GM19099 (cell line): Measurements from ENCODE around the gene SUV39H2.

Source experiments
- POLR2A ChIP-seq: IDR thresholded peaks from 3 replicates; pipeline ENCODE4 v1.6.1; 2011; ENCODE audit warnings: low read depth; ENCODE audit not compliant: insufficient read length; ENCODE audit errors: extremely low read depth

SUV39H2 gene, protein sequence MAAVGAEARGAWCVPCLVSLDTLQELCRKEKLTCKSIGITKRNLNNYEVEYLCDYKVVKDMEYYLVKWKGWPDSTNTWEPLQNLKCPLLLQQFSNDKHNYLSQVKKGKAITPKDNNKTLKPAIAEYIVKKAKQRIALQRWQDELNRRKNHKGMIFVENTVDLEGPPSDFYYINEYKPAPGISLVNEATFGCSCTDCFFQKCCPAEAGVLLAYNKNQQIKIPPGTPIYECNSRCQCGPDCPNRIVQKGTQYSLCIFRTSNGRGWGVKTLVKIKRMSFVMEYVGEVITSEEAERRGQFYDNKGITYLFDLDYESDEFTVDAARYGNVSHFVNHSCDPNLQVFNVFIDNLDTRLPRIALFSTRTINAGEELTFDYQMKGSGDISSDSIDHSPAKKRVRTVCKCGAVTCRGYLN

GRCh38 chr10:14878266-14879123, at the start of gene SUV39H2:
Gene SUV39H2 (plus strand): TSS chr10:14878866. CDS start chr10:14878889, 23 bp downstream.
- peak; percentile 79 for TF ChIP-seq POLR2A

DNA sequence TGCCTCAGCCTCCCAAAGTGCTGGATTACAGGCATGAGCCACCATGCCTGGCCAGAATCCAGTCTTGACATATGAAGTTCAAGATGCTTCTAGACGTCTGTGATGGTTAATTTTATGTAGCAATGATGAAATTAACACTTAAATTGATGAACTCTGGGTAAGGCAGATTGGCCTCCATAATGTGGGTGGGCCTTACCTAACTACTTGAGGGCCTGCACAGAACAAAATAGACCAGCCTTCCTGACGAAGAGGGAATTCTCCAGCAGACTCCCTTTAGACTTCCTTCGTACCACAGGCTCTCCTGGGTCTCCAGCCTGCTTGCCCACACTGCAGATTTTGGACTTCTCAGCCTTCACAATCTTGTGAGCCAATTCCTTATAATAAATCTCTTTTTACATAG, 45.6 kb upstream of the SUV39H2 start:
- no peak for TF ChIP-seq POLR2A

DNA sequence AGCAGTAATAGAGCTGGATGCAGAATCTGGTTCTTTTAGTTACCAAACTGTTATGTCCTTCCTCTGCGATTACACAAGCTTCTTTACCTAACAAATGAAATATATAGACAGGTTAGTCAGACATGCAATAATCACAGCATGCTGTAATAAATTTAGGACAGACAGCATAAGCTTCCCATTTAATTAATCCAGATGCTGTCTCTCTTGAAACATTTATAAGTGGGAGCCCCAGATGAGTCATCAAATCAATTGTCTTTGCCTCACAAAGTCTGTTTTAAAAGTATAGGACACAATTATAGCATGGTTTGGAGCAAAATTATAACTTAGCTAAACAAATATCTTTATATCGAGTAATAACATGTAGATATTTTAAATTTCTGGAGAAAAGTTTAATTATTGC, 42.5 kb upstream of the SUV39H2 start:
- no peak for TF ChIP-seq POLR2A

DNA sequence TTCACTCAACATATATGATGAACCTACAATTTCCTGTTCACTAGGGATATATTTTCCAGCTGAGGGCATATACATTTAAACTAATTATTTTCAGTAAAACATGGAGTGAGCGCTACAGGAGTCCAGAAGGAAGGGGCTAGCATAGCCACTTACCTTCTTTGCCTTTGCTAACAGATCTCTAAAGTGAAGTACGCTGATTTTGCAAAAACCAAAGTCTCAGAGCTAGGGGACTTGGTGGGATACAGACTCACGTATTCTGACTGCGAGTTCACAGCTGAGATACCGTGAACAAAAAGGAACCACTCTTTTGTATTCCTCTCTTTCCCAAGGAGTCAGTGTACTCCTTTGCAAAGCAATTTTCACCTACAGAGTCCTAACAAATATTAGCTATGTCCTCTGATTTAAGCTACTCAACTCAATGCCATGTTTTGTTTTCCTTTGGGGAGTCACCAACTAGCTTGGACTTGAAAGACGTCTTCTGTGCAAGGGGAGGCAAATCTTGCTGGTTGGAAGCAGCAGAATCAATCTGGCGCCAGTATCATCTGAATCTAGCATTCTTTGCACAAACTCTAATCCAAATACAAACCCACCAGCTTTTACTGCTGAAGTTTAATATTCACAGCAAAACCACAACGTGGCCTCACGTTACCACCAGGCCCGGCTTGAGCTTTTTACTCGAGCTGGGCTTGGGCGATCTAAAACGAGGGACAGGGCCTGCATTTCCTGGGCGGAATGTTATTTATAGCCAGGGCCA, 41.5 kb upstream of the SUV39H2 start:
- no peak for TF ChIP-seq POLR2A

GRCh38 chr10:14837757-14838581, 40.7 kb upstream of the SUV39H2 start, which contains the start of the genes CDNF, HSPA14 and MSANTD7:
Gene CDNF (minus strand): TSS chr10:14838037. CDS start chr10:14837946, 91 bp downstream.
Gene HSPA14 (plus strand): TSS chr10:14838306. CDS start chr10:14838403, 97 bp downstream.
Gene MSANTD7 (plus strand): TSS chr10:14838306. CDS start chr10:14842285, 3,979 bp downstream.
- TF ChIP-seq POLR2A, result peak; percentile 92

DNA sequence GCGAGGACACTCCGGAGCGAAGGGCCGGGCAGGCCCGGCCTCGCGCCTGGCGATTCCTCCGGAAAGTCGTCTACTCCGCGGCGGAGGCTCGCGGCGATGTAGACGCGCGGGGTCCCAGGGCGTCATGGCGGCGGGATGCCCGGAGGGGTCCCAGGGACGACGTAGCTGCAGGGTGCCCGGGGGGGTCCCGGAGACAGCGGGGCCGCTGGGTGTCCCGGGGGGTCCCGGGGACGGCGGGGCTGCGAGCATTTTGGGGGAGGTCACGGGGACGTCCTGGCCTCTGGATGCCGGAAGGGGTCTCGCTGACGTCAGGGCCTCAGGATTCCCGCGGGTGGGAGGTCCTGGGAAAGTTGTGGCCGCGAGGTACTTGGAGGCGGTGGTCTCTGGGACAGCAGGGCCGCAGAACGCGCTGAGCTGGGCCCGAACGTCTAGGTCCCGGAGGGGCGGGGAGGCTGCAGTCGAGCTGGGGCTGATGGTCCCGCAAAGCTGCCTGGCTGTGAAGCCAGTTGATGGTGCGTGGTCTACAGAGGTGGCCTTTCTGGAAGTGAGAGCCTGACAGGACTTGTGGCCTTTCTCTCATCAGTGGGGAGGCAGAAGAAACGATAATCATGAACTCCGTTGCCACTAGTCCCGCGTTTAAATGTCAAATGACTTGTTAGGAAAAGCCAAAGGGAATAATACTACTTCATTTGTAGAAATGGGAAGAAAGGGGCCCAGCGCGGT, 39.9 kb upstream of the SUV39H2 start:
- no peak for TF ChIP-seq POLR2A

DNA sequence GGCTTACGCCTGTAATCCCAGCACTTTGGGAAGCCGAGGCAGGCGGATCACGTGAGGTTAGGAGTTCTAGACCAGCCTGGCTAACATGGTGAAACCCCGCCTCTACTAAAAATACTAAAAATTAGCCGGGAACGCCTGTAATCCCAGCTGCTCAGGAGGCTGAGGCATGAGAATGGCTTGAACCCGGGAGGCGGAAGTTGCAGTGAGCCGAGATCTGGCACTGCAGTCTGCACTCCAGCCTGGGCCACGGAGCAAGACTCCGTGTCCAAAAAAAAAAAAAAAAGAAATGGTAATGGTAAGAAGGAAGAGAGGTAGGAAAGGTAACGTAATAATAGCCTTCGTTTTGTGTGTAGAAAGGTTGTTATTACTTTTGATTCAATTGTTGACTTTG, 39.4 kb upstream of the SUV39H2 start:
- no peak for TF ChIP-seq POLR2A

GRCh38 chr10:14840178-14840577, 38.5 kb upstream of the SUV39H2 start:
- no peak for TF ChIP-seq POLR2A

DNA sequence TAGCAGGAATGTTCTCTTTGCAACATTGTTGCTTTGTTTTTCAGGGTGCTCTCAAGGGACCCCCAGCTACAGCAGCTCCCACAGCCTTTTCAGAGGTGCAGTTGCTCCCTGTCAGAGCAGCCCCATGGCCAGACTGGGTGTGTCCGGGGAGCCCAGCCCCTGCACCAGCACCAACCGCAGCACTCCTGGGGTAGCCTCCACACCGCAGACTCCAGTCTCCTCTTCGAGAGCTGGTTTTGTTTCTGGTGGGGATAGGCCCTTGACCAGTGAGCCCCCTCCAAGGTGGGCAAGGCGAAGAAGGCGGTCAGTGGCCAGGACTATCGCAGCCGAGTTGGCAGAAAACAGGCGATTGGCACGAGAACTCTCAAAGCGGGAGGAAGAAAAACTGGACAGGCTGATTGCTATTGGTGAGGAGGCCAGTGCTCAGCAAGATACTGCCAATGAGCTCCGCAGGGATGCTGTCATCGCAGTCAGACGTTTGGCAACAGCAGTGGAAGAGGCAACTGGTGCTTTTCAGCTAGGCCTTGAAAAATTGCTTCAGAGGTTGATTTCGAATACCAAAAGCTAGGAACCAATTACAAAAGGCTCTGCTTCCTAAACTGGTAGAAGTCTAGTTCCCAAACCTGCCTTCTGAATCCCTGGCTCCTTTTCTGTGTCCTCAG, 35.2 kb upstream of the SUV39H2 start:
- TF ChIP-seq POLR2A, result no peak

DNA sequence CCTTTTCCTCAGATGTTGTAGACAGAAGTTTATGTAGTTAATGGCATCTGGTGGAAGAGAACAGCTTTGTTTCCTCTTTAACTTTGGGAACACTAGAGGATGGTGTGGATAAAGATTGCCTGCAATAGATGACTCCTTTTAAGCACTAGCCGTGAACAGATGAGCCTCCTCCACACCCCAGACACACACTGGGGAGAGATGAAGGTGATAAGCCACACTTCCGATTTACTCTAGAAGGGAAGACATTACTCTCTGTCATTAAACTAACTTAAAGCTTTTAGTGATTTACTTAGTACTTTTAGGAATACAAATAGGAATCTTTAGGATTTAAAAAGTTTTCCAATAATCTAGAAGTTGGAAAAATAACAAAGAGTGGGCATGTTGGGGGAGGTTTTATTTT, 33.7 kb upstream of the SUV39H2 start:
- no peak for TF ChIP-seq POLR2A

GRCh38 chr10:14852236-14852635, 26.4 kb upstream of the SUV39H2 start:
- TF ChIP-seq POLR2A, result no peak

DNA sequence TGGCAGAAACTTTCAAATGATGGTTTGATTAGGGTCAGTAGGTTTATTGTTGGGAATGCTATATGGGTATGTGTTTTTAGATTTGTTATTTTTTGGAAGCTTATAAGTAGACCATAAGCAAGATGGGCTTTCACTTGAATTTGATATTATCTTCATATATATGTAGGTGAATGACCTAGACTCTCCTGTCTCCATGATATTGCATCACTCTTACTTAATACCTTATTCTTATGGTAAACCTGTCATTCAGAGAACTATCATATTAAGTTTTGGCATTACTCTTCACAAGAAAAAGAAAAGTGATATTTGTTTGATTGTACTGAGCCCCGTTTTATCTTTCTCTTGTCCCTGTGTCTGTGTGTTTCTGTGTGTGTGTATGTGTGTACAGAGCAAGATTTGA, 23.2 kb upstream of the SUV39H2 start:
- no peak for TF ChIP-seq POLR2A
